Sigmoid colon (tissue), 7 donors: ENCODE data around the gene TGIF2. TPM values are rescaled to one million over a fixed set of nuclear protein-coding genes. Genes with fewer than 3 reads are reported as not detected.

Source experiments
- DNase-seq: peaks from one replicate; pipeline ENCODE4 v3.0.0-alpha.2; 2019
- H3K27ac ChIP-seq, 4 donors: fragments of 200-600 bp; sonication (generic); one replicate each; pipeline ENCODE4 v1.5.1; 2016 to 2019; ENCODE audit warnings: mild to moderate bottlenecking in 1 of 4
- H3K27me3 ChIP-seq, 3 donors: fragments of 200-600 bp; sonication (generic); one replicate each; pipeline ENCODE4 v1.5.1; 2019; ENCODE audit warnings: mild to moderate bottlenecking in 1 of 3
- H3K36me3 ChIP-seq, 4 donors: fragments of 200-600 bp; sonication (generic); one replicate each; pipeline ENCODE4 v1.5.1; 2016 to 2019
- H3K4me1 ChIP-seq, 4 donors: fragments of 200-600 bp; sonication (generic); one replicate each; pipeline ENCODE4 v1.5.1; 2017 to 2019
- H3K4me3 ChIP-seq, 4 donors: fragments of 200-600 bp; sonication (generic); one replicate each; pipeline ENCODE4 v1.5.1; 2017 to 2019; ENCODE audit warnings: mild to moderate bottlenecking in 2 of 4, moderate library complexity in 1 of 4
- H3K9me3 ChIP-seq, 4 donors: fragments of 200-600 bp in 3 of 4; sonication (generic) in 3 of 4; one replicate each; pipeline versions ENCODE4 v1.5.1 to v1.6.1; 2013 to 2019
- EP300 ChIP-seq, 4 donors: sonication (generic); formaldehyde crosslinking; IDR thresholded peaks; one replicate each; pipeline ENCODE4 v1.6.1; 2017; ENCODE audit warnings: antibody characterized with exemption in 4 of 4
- POLR2A ChIP-seq, 2 donors: fragments of 450-650 bp; IDR thresholded peaks; one replicate each; pipeline ENCODE4 v1.6.1; 2016; ENCODE audit warnings: antibody characterized with exemption in 2 of 2, mild to moderate bottlenecking in 2 of 2, moderate library complexity in 2 of 2
- POLR2AphosphoS5 ChIP-seq, 4 donors: sonication (generic); formaldehyde crosslinking; IDR thresholded peaks; one replicate each; pipeline ENCODE4 v1.6.1; 2017; ENCODE audit warnings: antibody characterized with exemption in 4 of 4
- WGBS, 2 donors: extraction: QIAGEN DNeasy Blood & Tissue Kit; methylation state at CpG; one replicate each; pipeline ENCODE4 v1.1.7; 2013; 5-methylcytosine and 5-hydroxymethylcytosine counted together
- intact Hi-C: fragments of 100-400 bp; cut with DNase I; formaldehyde crosslinking; loops from one replicate; pipeline ENCODE4 v1.15.1; 2023
- polyA plus RNA-seq, 3 donors: library from polyadenylated mRNA; stranded (reverse); fragments of 200-250 nt; gene quantifications; one replicate each; pipeline ENCODE4 v1.2.3, GENCODE V29; 2013
- total RNA-seq, 4 donors: library from RNA; depleted of rRNA; stranded (reverse); fragments of >200 nt; gene quantifications; one replicate each; pipeline ENCODE4 v1.1.0, GENCODE V29; 2016
- TF ChIP-seq, protein P1 (sequence below), 4 experiments: fragments of 450-650 bp in 3 of 4; fragments of 200-600 bp in 1 of 4; IDR thresholded peaks; one replicate each; pipeline ENCODE4 v1.5.1; 2016 to 2019; ENCODE audit warnings: antibody characterized with exemption in 4 of 4, mild to moderate bottlenecking in 3 of 4, moderate library complexity in 2 of 4
- donor health status: healthy with polysubstance abuse.
- donor health status: Bipolar disorder and iron deficiency.
- donor health status: healthy.

The TGIF2 gene
- total and polyA plus RNA-seq, 7 donors: 2.1 to 13.6 (median 10.0) TPM

DNA sequence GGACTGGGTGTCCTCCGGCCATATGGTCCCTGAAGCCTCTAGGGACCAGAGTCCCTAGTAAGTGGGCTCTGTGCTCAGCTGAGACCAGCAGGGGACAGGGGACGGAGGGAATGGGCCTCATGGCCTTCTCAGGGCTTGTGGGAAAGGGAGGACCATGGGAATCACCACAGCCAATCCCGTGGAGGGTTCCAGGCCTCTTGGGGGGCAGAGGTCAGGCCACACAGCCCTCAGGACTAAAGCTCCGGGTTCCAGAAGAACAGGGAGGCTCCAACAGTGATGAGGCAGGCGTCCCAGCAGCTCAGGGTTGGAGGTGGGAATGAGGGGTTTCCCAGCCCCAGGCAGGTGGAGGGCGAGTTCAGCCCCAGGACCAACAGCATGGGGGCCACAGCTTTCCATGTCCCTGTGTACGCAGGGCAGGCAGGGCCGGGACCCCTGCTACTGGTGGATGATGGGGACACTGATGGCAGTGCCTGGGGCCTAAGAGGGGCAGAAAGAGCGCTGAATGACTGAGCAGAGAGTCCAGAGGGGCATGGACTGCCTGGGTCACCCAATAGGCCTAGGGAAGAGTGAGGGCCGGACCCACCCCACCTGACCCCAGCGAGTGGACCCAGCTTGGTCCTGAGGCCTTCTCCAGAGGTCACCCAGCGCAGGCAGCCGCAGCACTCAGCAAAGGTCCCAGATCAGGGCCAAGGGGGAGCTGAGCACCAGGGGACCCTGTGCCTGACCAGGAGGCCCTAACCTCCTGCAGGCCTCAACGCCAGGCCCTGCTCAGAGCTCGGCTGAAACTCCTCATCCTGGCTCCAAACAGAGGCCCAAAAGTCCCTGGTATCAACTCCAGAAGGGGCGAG is 23.2 kb upstream of the TGIF2 start:
- H3K27ac ChIP-seq: peak overlapping the region; percentile 70 to 100 (median 99)
- peak; percentile 78 for DNase-seq

GRCh38 chr20:36550790-36551299 is 22.6 kb upstream of the TGIF2 start:
- H3K27ac ChIP-seq: peak overlapping the region; percentile 70 to 100 (median 99)
- peaks cover 2 to 49% (median 28%) of the 10 kb centered on the region in 4 donors for H3K4me1 ChIP-seq
- intact Hi-C loops: no loop called here
- peak; percentile 51 to 97 (median 87) for TF ChIP-seq POLR2AphosphoS5 (IDR thresholded peaks at IDR 0.05)
- TF ChIP-seq, protein P1, sequence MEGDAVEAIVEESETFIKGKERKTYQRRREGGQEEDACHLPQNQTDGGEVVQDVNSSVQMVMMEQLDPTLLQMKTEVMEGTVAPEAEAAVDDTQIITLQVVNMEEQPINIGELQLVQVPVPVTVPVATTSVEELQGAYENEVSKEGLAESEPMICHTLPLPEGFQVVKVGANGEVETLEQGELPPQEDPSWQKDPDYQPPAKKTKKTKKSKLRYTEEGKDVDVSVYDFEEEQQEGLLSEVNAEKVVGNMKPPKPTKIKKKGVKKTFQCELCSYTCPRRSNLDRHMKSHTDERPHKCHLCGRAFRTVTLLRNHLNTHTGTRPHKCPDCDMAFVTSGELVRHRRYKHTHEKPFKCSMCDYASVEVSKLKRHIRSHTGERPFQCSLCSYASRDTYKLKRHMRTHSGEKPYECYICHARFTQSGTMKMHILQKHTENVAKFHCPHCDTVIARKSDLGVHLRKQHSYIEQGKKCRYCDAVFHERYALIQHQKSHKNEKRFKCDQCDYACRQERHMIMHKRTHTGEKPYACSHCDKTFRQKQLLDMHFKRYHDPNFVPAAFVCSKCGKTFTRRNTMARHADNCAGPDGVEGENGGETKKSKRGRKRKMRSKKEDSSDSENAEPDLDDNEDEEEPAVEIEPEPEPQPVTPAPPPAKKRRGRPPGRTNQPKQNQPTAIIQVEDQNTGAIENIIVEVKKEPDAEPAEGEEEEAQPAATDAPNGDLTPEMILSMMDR (IDR thresholded peaks at IDR 0.05): no peak
- no peaks in the 10 kb centered on the region for H3K9me3 ChIP-seq
- no peak overlapping the region for H3K4me3 ChIP-seq
- 81 to 83% methylated on average over 15 of the region's 15 CpGs for WGBS, 2 donors
- H3K36me3 ChIP-seq: peaks cover 16 to 40% (median 33%) of the 10 kb centered on the region in 4 donors
- DNase-seq: peak; percentile 87
- no peaks in the 10 kb centered on the region for H3K27me3 ChIP-seq

More for the DNA sequence above, 23.2 kb upstream of the TGIF2 start:
- Histone ChIP-seq H3K4me1 (peaks cover 2 to 56% (median 35%) of the 10 kb centered on the region in 4 donors), H3K36me3 (peaks cover 16 to 47% (median 39%) of the 10 kb centered on the region in 4 donors), H3K9me3 (no peaks in the 10 kb centered on the region), H3K27me3 (no peaks in the 10 kb centered on the region), H3K4me3 (no peak overlapping the region)
- 88% methylated on average over 16 of the region's 16 CpGs for WGBS, 2 donors
- intact Hi-C loops: no loop called here
- TF ChIP-seq POLR2A (IDR thresholded peaks at IDR 0.05) (peak in 1 of 2 donors; percentile 12), POLR2AphosphoS5 (IDR thresholded peaks at IDR 0.05) (peak in 3 of 4 donors; percentile 39 to 80 (median 79)), EP300 (IDR thresholded peaks at IDR 0.05) (no peak)
- TF ChIP-seq, protein P1 (IDR thresholded peaks at IDR 0.05): no peak

GRCh38 chr20:36555248-36555647 is 18.1 kb upstream of the TGIF2 start:
- H3K4me1 ChIP-seq: peaks cover 0 to 17% (median 7%) of the 10 kb centered on the region in 4 donors
- DNase-seq: no peak
- TF ChIP-seq, protein P1 (IDR thresholded peaks at IDR 0.05): no peak
- TF ChIP-seq POLR2AphosphoS5 (IDR thresholded peaks at IDR 0.05) (peak in 3 of 4 donors; percentile 19 to 63 (median 46)), EP300 (IDR thresholded peaks at IDR 0.05) (no peak), POLR2A (IDR thresholded peaks at IDR 0.05) (no peak)
- H3K27ac ChIP-seq: no peak overlapping the region
- H3K4me3 ChIP-seq: no peak overlapping the region
- intact Hi-C loops: loop anchor here (5.0 kb wide), 2 partner anchors 37 to 197 kb away; no protein-coding TSS in a partner anchor
- H3K27me3 ChIP-seq: no peaks in the 10 kb centered on the region
- no peaks in the 10 kb centered on the region for H3K36me3 ChIP-seq
- whole genome bisulfite sequencing, 2 donors: 93 to 95% methylated on average over 2 of the region's 2 CpGs
- H3K9me3 ChIP-seq: no peaks in the 10 kb centered on the region

DNA sequence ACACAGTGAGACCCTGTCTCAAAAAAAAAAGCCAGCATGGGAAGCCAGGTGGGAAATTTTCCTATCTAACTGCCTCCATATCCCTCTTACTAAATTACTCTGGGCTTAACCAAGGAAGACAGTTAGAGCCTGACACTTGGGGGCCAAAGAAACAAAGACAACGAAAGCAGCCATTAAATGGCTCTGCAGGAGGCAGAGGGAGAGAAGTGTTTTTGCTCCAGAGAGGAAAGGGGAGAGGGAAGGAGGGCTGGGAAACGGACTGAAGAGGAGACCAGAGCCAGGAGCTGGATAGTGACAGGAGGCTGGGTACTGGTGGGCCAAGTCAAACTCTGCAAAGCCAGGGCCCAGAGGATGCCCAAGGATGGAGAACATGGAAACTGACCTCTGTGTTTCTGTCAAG is 10.7 kb upstream of the TGIF2 start:
- 83 to 88% methylated on average over 2 of the region's 2 CpGs for WGBS, 2 donors

More for the DNA sequence above, 10.7 kb upstream of the TGIF2 start:
- Histone ChIP-seq H3K27ac (no peak overlapping the region), H3K27me3 (no peaks in the 10 kb centered on the region), H3K4me1 (peaks cover 0 to 7% (median 0%) of the 10 kb centered on the region in 4 donors), H3K4me3 (no peak overlapping the region), H3K36me3 (no peaks in the 10 kb centered on the region), H3K9me3 (no peaks in the 10 kb centered on the region)
- TF ChIP-seq EP300 (IDR thresholded peaks at IDR 0.05): no peak
- no peak for TF ChIP-seq POLR2A (IDR thresholded peaks at IDR 0.05)
- TF ChIP-seq, protein P1 (IDR thresholded peaks at IDR 0.05): no peak
- TF ChIP-seq POLR2AphosphoS5 (IDR thresholded peaks at IDR 0.05): no peak
- no peak for DNase-seq
- intact Hi-C loops: no loop called here
